HepG2 (cell line): ENCODE measurements around the gene ZXDC. TPM values are rescaled to one million over a fixed set of nuclear protein-coding genes. Genes with fewer than 3 reads are reported as not detected.

Source experiments
- ATF3 ChIP-seq: sonication (generic); formaldehyde crosslinking; IDR thresholded peaks from 2 replicates; pipeline ENCODE4 v1.4.0; 2020; ENCODE audit warnings: missing genetic modification reagents
- CENPX ChIP-seq: sonication (generic); formaldehyde crosslinking; IDR thresholded peaks from 2 replicates; pipeline ENCODE4 v1.9.0; 2021; ENCODE audit warnings: mild to moderate bottlenecking, missing genetic modification reagents, moderate library complexity
- FOSL2 ChIP-seq: sonication (generic); formaldehyde crosslinking; IDR thresholded peaks from 2 replicates; pipeline ENCODE4 v1.4.0; 2020; ENCODE audit warnings: missing genetic modification reagents
- HNF4G ChIP-seq, 2 experiments: sonication (generic) in 1 of 2; formaldehyde crosslinking in 1 of 2; IDR thresholded peaks; 2 replicates each; pipeline versions ENCODE4 v1.4.0 to v1.6.1; 2011 to 2020; ENCODE audit warnings: borderline replicate concordance in 2 of 2, low read depth in 2 of 2, mild to moderate bottlenecking in 2 of 2, low read length in 1 of 2, missing genetic modification reagents in 1 of 2, moderate library complexity in 1 of 2
- HOXA9 ChIP-seq: sonication (generic); formaldehyde crosslinking; IDR thresholded peaks from 2 replicates; pipeline ENCODE4 v1.8.1; 2022; ENCODE audit warnings: missing genetic modification reagents, mild to moderate bottlenecking, moderate library complexity, borderline replicate concordance
- PAX8 ChIP-seq: sonication (generic); formaldehyde crosslinking; IDR thresholded peaks from 2 replicates; pipeline ENCODE4 v1.8.0; 2022; ENCODE audit warnings: mild to moderate bottlenecking, missing genetic modification reagents, borderline replicate concordance
- REL ChIP-seq: sonication (generic); formaldehyde crosslinking; conservative IDR thresholded peaks from 2 replicates; pipeline ENCODE4 v1.8.0; 2022; ENCODE audit warnings: mild to moderate bottlenecking, missing genetic modification reagents, moderate library complexity
- ZBTB20 ChIP-seq: sonication (generic); formaldehyde crosslinking; IDR thresholded peaks from 2 replicates; pipeline ENCODE4 v1.8.1; 2023; ENCODE audit warnings: missing genetic modification reagents, low read depth, mild to moderate bottlenecking, borderline replicate concordance
- ZFP36L1 ChIP-seq: sonication (generic); formaldehyde crosslinking; IDR thresholded peaks from 2 replicates; pipeline ENCODE4 v1.8.0; 2022; ENCODE audit warnings: mild to moderate bottlenecking, missing genetic modification reagents, moderate library complexity
- ZNF12 ChIP-seq: sonication (generic); formaldehyde crosslinking; IDR thresholded peaks from 2 replicates; pipeline ENCODE4 v1.5.0; 2020; ENCODE audit warnings: missing genetic modification reagents
- ZNF142 ChIP-seq: sonication (generic); formaldehyde crosslinking; IDR thresholded peaks from 2 replicates; pipeline ENCODE4 v1.4.0; 2020; ENCODE audit warnings: missing genetic modification reagents
- ZNF274 ChIP-seq: sonication (generic); formaldehyde crosslinking; IDR thresholded peaks from 2 replicates; pipeline ENCODE4 v1.5.1; 2020; ENCODE audit warnings: mild to moderate bottlenecking, missing genetic modification reagents
- ZNF333 ChIP-seq: sonication (generic); formaldehyde crosslinking; IDR thresholded peaks from 2 replicates; pipeline ENCODE4 v1.4.0; 2020; ENCODE audit warnings: mild to moderate bottlenecking, missing genetic modification reagents, borderline replicate concordance
- ZNF83 ChIP-seq: sonication (generic); formaldehyde crosslinking; IDR thresholded peaks from 2 replicates; pipeline ENCODE4 v1.4.0; 2020; ENCODE audit warnings: missing genetic modification reagents, mild to moderate bottlenecking, borderline replicate concordance
- polyA plus RNA-seq, 8 experiments: library from polyadenylated mRNA; depleted of rRNA in 3 of 8; stranded (reverse) in 7 of 8; unstranded in 1 of 8; fragments of >200 nt; fragmentation: Illumina TruSeq in 4 of 8; extraction: Trizol in 4 of 8; gene quantifications; 2 replicates each; pipeline versions ENCODE4 v1.2.1 to v1.2.3, GENCODE V29; 2011 to 2016; ENCODE audit warnings: low read depth in 4 of 8, missing spikeins in 1 of 8, mixed read lengths in 1 of 8; ENCODE audit not compliant: insufficient read depth in 1 of 8
- total RNA-seq, 5 experiments: library from RNA; depleted of rRNA; stranded (reverse); fragments of >200 nt; fragmentation: Illumina TruSeq; extraction: Trizol; gene quantifications; 2 replicates each; pipeline ENCODE4 v1.2.3, GENCODE V29; 2016; ENCODE audit warnings: low read depth in 1 of 5
- TF ChIP-seq, protein P1 (sequence below): sonication (generic); formaldehyde crosslinking; IDR thresholded peaks from 2 replicates; pipeline ENCODE4 v1.8.1; 2023; ENCODE audit warnings: missing genetic modification reagents, inconsistent platforms, borderline replicate concordance
- TF ChIP-seq, protein P2 (sequence below): sonication (generic); formaldehyde crosslinking; IDR thresholded peaks from 2 replicates; pipeline ENCODE4 v1.4.0; 2020; ENCODE audit warnings: missing genetic modification reagents
- TF ChIP-seq, protein P3 (sequence below): sonication (generic); formaldehyde crosslinking; IDR thresholded peaks from 2 replicates; pipeline ENCODE4 v1.5.1; 2020; ENCODE audit warnings: mild to moderate bottlenecking, missing genetic modification reagents, moderate library complexity

Gene ZXDC
- total and polyA plus RNA-seq, 2 of the 13 experiments (the other 11 are each of a cell fraction or from before 2014, with no cell fraction given), result 17.6 to 21.2 TPM

- TF ChIP-seq, protein P1, sequence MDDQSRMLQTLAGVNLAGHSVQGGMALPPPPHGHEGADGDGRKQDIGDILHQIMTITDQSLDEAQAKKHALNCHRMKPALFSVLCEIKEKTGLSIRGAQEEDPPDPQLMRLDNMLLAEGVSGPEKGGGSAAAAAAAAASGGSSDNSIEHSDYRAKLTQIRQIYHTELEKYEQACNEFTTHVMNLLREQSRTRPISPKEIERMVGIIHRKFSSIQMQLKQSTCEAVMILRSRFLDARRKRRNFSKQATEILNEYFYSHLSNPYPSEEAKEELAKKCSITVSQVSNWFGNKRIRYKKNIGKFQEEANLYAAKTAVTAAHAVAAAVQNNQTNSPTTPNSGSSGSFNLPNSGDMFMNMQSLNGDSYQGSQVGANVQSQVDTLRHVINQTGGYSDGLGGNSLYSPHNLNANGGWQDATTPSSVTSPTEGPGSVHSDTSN (CRISPR knock-in tag), result no peak
- TF ChIP-seq, protein P2, sequence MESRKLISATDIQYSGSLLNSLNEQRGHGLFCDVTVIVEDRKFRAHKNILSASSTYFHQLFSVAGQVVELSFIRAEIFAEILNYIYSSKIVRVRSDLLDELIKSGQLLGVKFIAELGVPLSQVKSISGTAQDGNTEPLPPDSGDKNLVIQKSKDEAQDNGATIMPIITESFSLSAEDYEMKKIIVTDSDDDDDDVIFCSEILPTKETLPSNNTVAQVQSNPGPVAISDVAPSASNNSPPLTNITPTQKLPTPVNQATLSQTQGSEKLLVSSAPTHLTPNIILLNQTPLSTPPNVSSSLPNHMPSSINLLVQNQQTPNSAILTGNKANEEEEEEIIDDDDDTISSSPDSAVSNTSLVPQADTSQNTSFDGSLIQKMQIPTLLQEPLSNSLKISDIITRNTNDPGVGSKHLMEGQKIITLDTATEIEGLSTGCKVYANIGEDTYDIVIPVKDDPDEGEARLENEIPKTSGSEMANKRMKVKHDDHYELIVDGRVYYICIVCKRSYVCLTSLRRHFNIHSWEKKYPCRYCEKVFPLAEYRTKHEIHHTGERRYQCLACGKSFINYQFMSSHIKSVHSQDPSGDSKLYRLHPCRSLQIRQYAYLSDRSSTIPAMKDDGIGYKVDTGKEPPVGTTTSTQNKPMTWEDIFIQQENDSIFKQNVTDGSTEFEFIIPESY, result no peak
- TF ChIP-seq ZFP36L1 (no peak), CENPX (CRISPR knock-in tag) (no peak), PAX8 (CRISPR knock-in tag) (0 out of 2 replicates have a peak, but pooled peaks have one; percentile 33), HOXA9 (no peak), ZNF142 (CRISPR knock-in tag) (peak; percentile 78; the same call in 1 of the 2 replicates), FOSL2 (CRISPR knock-in tag) (no peak), ZNF83 (no peak), ZNF274 (CRISPR knock-in tag) (peak; percentile 5; the same call in 1 of the 2 replicates), ATF3 (CRISPR knock-in tag) (0 out of 2 replicates have a peak, but pooled peaks have one; percentile 27), HNF4G (IDR thresholded peaks at IDR 0.05; ENCODE audit: borderline replicate concordance, low read depth, low read length) (peak; percentile 90), HNF4G (CRISPR knock-in tag; IDR thresholded peaks at IDR 0.05; ENCODE audit: borderline replicate concordance, low read depth) (peak; percentile 91; the same call in 1 of the 2 replicates), REL (peak; percentile 25; the same call in 1 of the 2 replicates), ZNF12 (0 out of 2 replicates have a peak, but pooled peaks have one; percentile 13), ZNF333 (CRISPR knock-in tag) (no peak), ZBTB20 (no peak; the same call in 1 of the 2 replicates)
- TF ChIP-seq, protein P3, sequence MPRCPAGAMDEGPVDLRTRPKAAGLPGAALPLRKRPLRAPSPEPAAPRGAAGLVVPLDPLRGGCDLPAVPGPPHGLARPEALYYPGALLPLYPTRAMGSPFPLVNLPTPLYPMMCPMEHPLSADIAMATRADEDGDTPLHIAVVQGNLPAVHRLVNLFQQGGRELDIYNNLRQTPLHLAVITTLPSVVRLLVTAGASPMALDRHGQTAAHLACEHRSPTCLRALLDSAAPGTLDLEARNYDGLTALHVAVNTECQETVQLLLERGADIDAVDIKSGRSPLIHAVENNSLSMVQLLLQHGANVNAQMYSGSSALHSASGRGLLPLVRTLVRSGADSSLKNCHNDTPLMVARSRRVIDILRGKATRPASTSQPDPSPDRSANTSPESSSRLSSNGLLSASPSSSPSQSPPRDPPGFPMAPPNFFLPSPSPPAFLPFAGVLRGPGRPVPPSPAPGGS (CRISPR knock-in tag), result peak; percentile 99
Measured at GRCh38 chr3:126523745-126524428, 48.2 kb upstream of the ZXDC start, which contains the start of gene CHST13 (continued).
